D721Med (cell line): ENCODE results near the gene ADGRE3.
"Not testable (repeated sequence)": the region's sequence is repeated elsewhere in the genome, so short reads cannot be mapped to it uniquely, and the experiment has no call there.

Source experiments
- DNase-seq: peaks from one replicate; pipeline ENCODE4 v3.0.0; 2011; ENCODE audit warnings: low spot score; ENCODE audit not compliant: insufficient read length
- FAIRE-seq: peaks from 2 replicates; lab custom pipeline; 2011; peaks lifted over from hg19 to GRCh38; lab: Jason Lieb, UNC
- CTCF ChIP-seq: IDR thresholded peaks from 2 replicates; pipeline ENCODE4 v1.5.1; 2012; ENCODE audit warnings: mild to moderate bottlenecking, control low read depth; ENCODE audit not compliant: insufficient read depth; ENCODE audit errors: missing control alignments

ADGRE3 gene

GRCh38 chr19:14606627-14607026, 68.0 kb downstream of the ADGRE3 start:
- DNase-seq (no peak), FAIRE-seq (no peak)
- no peak for TF ChIP-seq CTCF

GRCh38 chr19:14603990-14604387, 70.7 kb downstream of the ADGRE3 start:
- TF ChIP-seq CTCF = no peak
- no peak for DNase-seq
- FAIRE-seq = no peak

GRCh38 chr19:14599548-14600147, 75.0 kb downstream of the ADGRE3 start:
- no peak for TF ChIP-seq CTCF
- DNase-seq = no peak
- no peak for FAIRE-seq

- DNase-seq = no peak
- no peak for FAIRE-seq
- TF ChIP-seq CTCF = no peak
These were observed 79.1 kb downstream of the ADGRE3 start for GRCh38 chr19:14595558-14595957.

GRCh38 chr19:14589433-14589832, 85.2 kb downstream of the ADGRE3 start:
- FAIRE-seq, DNase-seq: not testable (repeated sequence)

GRCh38 chr19:14585187-14585586, 89.5 kb downstream of the ADGRE3 start:
- FAIRE-seq, DNase-seq: not testable (repeated sequence)

GRCh38 chr19:14584372-14584771, 90.3 kb downstream of the ADGRE3 start:
- not testable (repeated sequence) for FAIRE-seq, DNase-seq

GRCh38 chr19:14582894-14583340, 91.7 kb downstream of the ADGRE3 start, which contains the start of gene CLEC17A:
Gene CLEC17A (plus strand): TSS chr19:14583084. CDS start chr19:14583161, 77 bp downstream.
- DNase-seq (no peak), FAIRE-seq (no peak)
- TF ChIP-seq CTCF = no peak

- no peak for FAIRE-seq
- TF ChIP-seq CTCF = no peak
- no peak for DNase-seq
These were observed 93.9 kb downstream of the ADGRE3 start for GRCh38 chr19:14580623-14581237.
